A549 treated with dexamethasone at 1 μM for 4 hours (cell line): ENCODE data around the gene PCK1. TPM values are rescaled to one million over a fixed set of nuclear protein-coding genes. Genes with fewer than 3 reads are reported as not detected.

Source experiments
- total RNA-seq: library from RNA; stranded (reverse); fragments of 200-300 nt; extraction: Qiagen RNA extraction; gene quantifications from 5 replicates; pipeline ENCODE4 v1.2.3, GENCODE V29; 2022

PCK1 gene
- 0.05 to 0.16 TPM (median 0.13 TPM) in 5 replicates for total RNA-seq

DNA sequence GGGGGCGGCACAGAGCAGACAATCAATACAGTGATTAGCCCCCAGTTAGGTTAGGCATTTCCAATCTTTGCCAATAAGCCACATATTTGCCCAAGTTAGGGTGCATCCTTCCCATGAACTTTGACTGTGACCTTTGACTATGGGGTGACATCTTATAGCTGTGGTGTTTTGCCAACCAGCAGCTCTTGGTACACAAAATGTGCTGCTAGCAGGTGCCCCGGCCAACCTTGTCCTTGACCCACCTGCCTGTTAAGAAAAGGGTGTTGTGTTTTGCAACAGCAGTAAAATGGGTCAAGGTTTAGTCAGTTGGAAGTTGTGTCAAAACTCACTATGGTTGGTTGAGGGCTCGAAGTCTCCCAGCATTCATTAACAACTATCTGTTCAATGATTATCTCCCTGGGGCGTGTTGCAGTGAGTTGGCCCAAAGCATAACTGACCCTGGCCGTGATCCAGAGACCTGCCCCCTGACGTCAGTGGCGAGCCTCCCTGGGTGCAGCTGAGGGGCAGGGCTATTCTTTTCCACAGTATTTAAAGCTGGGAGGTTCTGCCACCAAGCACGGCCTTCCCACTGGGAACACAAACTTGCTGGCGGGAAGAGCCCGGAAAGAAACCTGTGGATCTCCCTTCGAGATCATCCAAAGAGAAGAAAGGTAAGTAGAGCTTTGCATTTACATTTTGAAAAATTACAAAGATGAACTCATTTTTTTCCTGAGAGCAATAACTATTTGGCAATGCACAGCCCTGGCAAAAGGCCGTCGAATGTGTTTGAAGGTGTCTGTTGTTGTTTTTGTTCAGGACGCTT is at the start of gene PCK1:
PCK1 (plus strand) TSS at position 557 of the 802 bp plus-strand sequence. CDS start 302 bp downstream, outside the sequence.

DNA sequence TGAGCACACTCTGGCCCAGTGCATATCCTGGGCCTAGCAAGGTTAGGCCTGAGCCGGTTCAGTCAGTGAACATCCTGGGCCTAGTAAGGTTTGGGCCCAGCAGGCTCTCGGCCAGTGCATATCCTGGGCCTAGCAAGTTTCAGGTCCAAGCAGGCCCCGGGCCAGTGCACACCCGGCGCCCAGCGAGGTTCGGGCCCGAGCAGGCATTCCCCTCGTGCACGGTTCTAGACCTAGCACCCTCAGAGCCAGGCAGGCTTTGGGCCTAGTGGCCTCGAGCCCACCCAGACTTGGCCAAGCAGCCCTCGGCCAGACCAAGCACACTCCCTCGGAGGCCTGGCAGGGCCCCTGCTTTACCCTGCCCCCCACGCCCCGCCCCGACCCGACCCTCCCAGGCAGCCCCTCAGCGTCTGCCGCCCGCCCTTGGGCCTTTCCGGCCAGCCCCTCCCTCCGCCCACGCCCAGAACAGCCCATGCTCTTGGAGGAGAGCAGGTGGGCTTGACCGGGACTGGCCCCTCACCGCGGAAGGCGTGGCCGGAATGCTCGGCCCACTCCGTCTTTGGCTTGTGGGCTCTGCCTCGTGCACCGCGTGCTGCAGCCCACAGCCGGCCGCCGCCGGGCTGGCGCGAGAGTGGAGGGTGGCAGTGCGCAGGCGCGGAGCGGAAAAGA is 36.3 kb upstream of the PCK1 start, which contains the start of gene CTCFL:
CTCFL (minus strand) TSS at position 630 of the 666 bp plus-strand sequence. CDS start 935 bp downstream, outside the sequence.

Other genes starting within 250 kb of the PCK1 start
- not detected in 5 replicates for gene SPO11, start 231.3 kb upstream of the PCK1 start, total RNA-seq
- gene RAE1, start 209.9 kb upstream of the PCK1 start, total RNA-seq = 60.3 to 68.9 TPM (median 62.5 TPM) in 5 replicates
- gene RBM38, start 169.7 kb upstream of the PCK1 start, total RNA-seq = 23.3 to 35.8 TPM (median 35.0 TPM) in 5 replicates
- gene CTCFL, start 36.0 kb upstream of the PCK1 start, total RNA-seq = 0.02 to 0.06 TPM (median 0.03 TPM) in 4 of 5 replicates, not detected in the other
- not detected in 5 replicates for gene ZBP1, start 59.3 kb downstream of the PCK1 start, total RNA-seq
- gene PMEPA1, start 148.9 kb downstream of the PCK1 start, total RNA-seq = 122 to 374 TPM (median 320 TPM) in 5 replicates